ENCODE results near the gene SCRT2. TPM values are rescaled to one million over a fixed set of nuclear protein-coding genes. Genes with fewer than 3 reads are reported as not detected.

SCRT2 gene
- total and polyA plus RNA-seq, 2 experiments from 2014 or later, result not detected

- DNase-seq, result no peak
- peaks cover 72% of the 10 kb centered on the region for H3K27me3 ChIP-seq (replicated peaks; ENCODE audit: insufficient read depth)
- no peaks in the 10 kb centered on the region for H3K79me2 ChIP-seq (ENCODE audit: insufficient read depth)
- in situ Hi-C loops (cut with MboI), result no loop called here
- TF ChIP-seq EZH2 (IDR thresholded peaks at IDR 0.05; ENCODE audit: insufficient read depth, poor library complexity, severe bottlenecking) (no peak), EZH2phosphoT487 (IDR thresholded peaks at IDR 0.05; ENCODE audit: insufficient read depth, low read depth) (no peak)
- no peaks in the 10 kb centered on the region for H3K4me1 ChIP-seq (ENCODE audit: insufficient read depth)
- 43 to 53% methylated on average over 4 of the region's 4 CpGs for WGBS, 2 experiments (ENCODE audit: low coverage in 1 of 2, low lambda C conversion rate in 2 of 2, missing lambda C conversion rate in 2 of 2)
- H2AFZ ChIP-seq, result no peak overlapping the region
- H3K9ac ChIP-seq, result no peak overlapping the region
- no peaks in the 10 kb centered on the region for H3F3A ChIP-seq (ENCODE audit: insufficient read depth)
- H4K20me1 ChIP-seq (ENCODE audit: insufficient read depth), result no peaks in the 10 kb centered on the region
- no peaks in the 10 kb centered on the region for H3K36me3 ChIP-seq (ENCODE audit: low read depth)
- no peak overlapping the region for H3K4me3 ChIP-seq
- H3K27ac ChIP-seq, result no peak overlapping the region
- H3K9me2 ChIP-seq (ENCODE audit: insufficient read depth), result no peaks in the 10 kb centered on the region
- H3K9me3 ChIP-seq (ENCODE audit: low read depth), result no peaks in the 10 kb centered on the region
- no peak overlapping the region for H3K4me2 ChIP-seq (ENCODE audit: unreplicated experiment)
Observed at GRCh38 chr20:721876-722275, 46.3 kb upstream of the SCRT2 start.

GRCh38 chr20:719816-720215 lies 44.2 kb upstream of the SCRT2 start:
- 21 to 36% methylated on average over 10 to 11 of the region's 11 CpGs for WGBS, 2 experiments (ENCODE audit: low coverage in 1 of 2, low lambda C conversion rate in 2 of 2, missing lambda C conversion rate in 2 of 2)
- in situ Hi-C loops (cut with MboI), result no loop called here
- Histone ChIP-seq H3K4me3 (no peak overlapping the region), H3F3A (ENCODE audit: insufficient read depth) (no peaks in the 10 kb centered on the region), H3K9ac (no peak overlapping the region), H3K79me2 (ENCODE audit: insufficient read depth) (no peaks in the 10 kb centered on the region), H3K4me1 (ENCODE audit: insufficient read depth) (no peaks in the 10 kb centered on the region), H3K9me2 (ENCODE audit: insufficient read depth) (no peaks in the 10 kb centered on the region), H3K27ac (no peak overlapping the region), H3K36me3 (ENCODE audit: low read depth) (no peaks in the 10 kb centered on the region), H3K4me2 (ENCODE audit: unreplicated experiment) (no peak overlapping the region), H3K27me3 (replicated peaks; ENCODE audit: insufficient read depth) (peaks cover 65% of the 10 kb centered on the region), H2AFZ (no peak overlapping the region), H4K20me1 (ENCODE audit: insufficient read depth) (no peaks in the 10 kb centered on the region), H3K9me3 (ENCODE audit: low read depth) (no peaks in the 10 kb centered on the region)
- DNase-seq, result no peak
- no peak for TF ChIP-seq EZH2phosphoT487 (IDR thresholded peaks at IDR 0.05; ENCODE audit: insufficient read depth, low read depth)
- TF ChIP-seq EZH2 (IDR thresholded peaks at IDR 0.05; ENCODE audit: insufficient read depth, poor library complexity, severe bottlenecking), result no peak

- H3K4me1 ChIP-seq (ENCODE audit: insufficient read depth), result no peaks in the 10 kb centered on the region
- H3K27ac ChIP-seq, result no peak overlapping the region
- H3K9me2 ChIP-seq (ENCODE audit: insufficient read depth), result no peaks in the 10 kb centered on the region
- no peaks in the 10 kb centered on the region for H3K9me3 ChIP-seq (ENCODE audit: low read depth)
- no peaks in the 10 kb centered on the region for H3F3A ChIP-seq (ENCODE audit: insufficient read depth)
- TF ChIP-seq EZH2 (IDR thresholded peaks at IDR 0.05; ENCODE audit: insufficient read depth, poor library complexity, severe bottlenecking), result no peak
- TF ChIP-seq EZH2phosphoT487 (IDR thresholded peaks at IDR 0.05; ENCODE audit: insufficient read depth, low read depth), result no peak
- no peak for DNase-seq
- no peak overlapping the region for H3K4me3 ChIP-seq
- peaks cover 68% of the 10 kb centered on the region for H3K27me3 ChIP-seq (replicated peaks; ENCODE audit: insufficient read depth)
- H3K36me3 ChIP-seq (ENCODE audit: low read depth), result no peaks in the 10 kb centered on the region
- no peak overlapping the region for H2AFZ ChIP-seq
- 29 to 42% methylated on average over 5 of the region's 5 CpGs for WGBS, 2 experiments (ENCODE audit: low coverage in 1 of 2, low lambda C conversion rate in 2 of 2, missing lambda C conversion rate in 2 of 2)
- H4K20me1 ChIP-seq (ENCODE audit: insufficient read depth), result no peaks in the 10 kb centered on the region
- H3K9ac ChIP-seq, result no peak overlapping the region
- H3K4me2 ChIP-seq (ENCODE audit: unreplicated experiment), result no peak overlapping the region
- no peaks in the 10 kb centered on the region for H3K79me2 ChIP-seq (ENCODE audit: insufficient read depth)
- in situ Hi-C loops (cut with MboI), result no loop called here
Observed at GRCh38 chr20:719068-719467, 43.5 kb upstream of the SCRT2 start.

GRCh38 chr20:717832-718231 lies 42.2 kb upstream of the SCRT2 start:
- peak; percentile 49 for DNase-seq

GRCh38 chr20:717271-717670 lies 41.7 kb upstream of the SCRT2 start:
- no peaks in the 10 kb centered on the region for H3K9me2 ChIP-seq (ENCODE audit: insufficient read depth)
- no peaks in the 10 kb centered on the region for H3K9me3 ChIP-seq (ENCODE audit: low read depth)
- H3K36me3 ChIP-seq (ENCODE audit: low read depth), result no peaks in the 10 kb centered on the region
- no peaks in the 10 kb centered on the region for H3K4me1 ChIP-seq (ENCODE audit: insufficient read depth)
- DNase-seq, result no peak
- WGBS, 2 experiments (ENCODE audit: low coverage in 1 of 2, low lambda C conversion rate in 2 of 2, missing lambda C conversion rate in 2 of 2), result 33% methylated on average over 7 of the region's 7 CpGs
- TF ChIP-seq EZH2phosphoT487 (IDR thresholded peaks at IDR 0.05; ENCODE audit: insufficient read depth, low read depth) (no peak), EZH2 (IDR thresholded peaks at IDR 0.05; ENCODE audit: insufficient read depth, poor library complexity, severe bottlenecking) (no peak)
- no peak overlapping the region for H3K9ac ChIP-seq
- no peak overlapping the region for H3K27ac ChIP-seq
- in situ Hi-C loops (cut with MboI), result no loop called here
- H3K27me3 ChIP-seq (replicated peaks; ENCODE audit: insufficient read depth), result peaks cover 51% of the 10 kb centered on the region
- no peaks in the 10 kb centered on the region for H4K20me1 ChIP-seq (ENCODE audit: insufficient read depth)
- no peaks in the 10 kb centered on the region for H3F3A ChIP-seq (ENCODE audit: insufficient read depth)
- no peak overlapping the region for H3K4me3 ChIP-seq
- H3K79me2 ChIP-seq (ENCODE audit: insufficient read depth), result no peaks in the 10 kb centered on the region
- no peak overlapping the region for H3K4me2 ChIP-seq (ENCODE audit: unreplicated experiment)
- H2AFZ ChIP-seq, result no peak overlapping the region

More at GRCh38 chr20:717832-718231, 42.2 kb upstream of the SCRT2 start:
- Histone ChIP-seq H3K27ac (no peak overlapping the region), H3K4me2 (ENCODE audit: unreplicated experiment) (no peak overlapping the region), H3F3A (ENCODE audit: insufficient read depth) (no peaks in the 10 kb centered on the region), H4K20me1 (ENCODE audit: insufficient read depth) (no peaks in the 10 kb centered on the region), H3K9me3 (ENCODE audit: low read depth) (no peaks in the 10 kb centered on the region), H3K9ac (no peak overlapping the region), H2AFZ (no peak overlapping the region), H3K4me1 (ENCODE audit: insufficient read depth) (no peaks in the 10 kb centered on the region), H3K27me3 (replicated peaks; ENCODE audit: insufficient read depth) (peaks cover 57% of the 10 kb centered on the region), H3K9me2 (ENCODE audit: insufficient read depth) (no peaks in the 10 kb centered on the region), H3K79me2 (ENCODE audit: insufficient read depth) (no peaks in the 10 kb centered on the region), H3K36me3 (ENCODE audit: low read depth) (no peaks in the 10 kb centered on the region), H3K4me3 (no peak overlapping the region)
- in situ Hi-C loops (cut with MboI), result no loop called here
- 0 to 8% methylated on average over 5 of the region's 5 CpGs for WGBS, 2 experiments (ENCODE audit: low coverage in 1 of 2, low lambda C conversion rate in 2 of 2, missing lambda C conversion rate in 2 of 2)
- TF ChIP-seq EZH2phosphoT487 (IDR thresholded peaks at IDR 0.05; ENCODE audit: insufficient read depth, low read depth) (no peak), EZH2 (IDR thresholded peaks at IDR 0.05; ENCODE audit: insufficient read depth, poor library complexity, severe bottlenecking) (no peak)

Measured in GM23248 (cell line).